Keratinocyte (primary cell): ENCODE measurements around the gene TMC2. TPM values are rescaled to one million over a fixed set of nuclear protein-coding genes. Genes with fewer than 3 reads are reported as not detected.

Source experiments
- DNase-seq: peaks from one replicate; pipeline ENCODE4 v3.0.0-alpha.2; 2011; ENCODE audit warnings: low read depth, missing footprints, low spot score
- FAIRE-seq: peaks from 2 replicates; lab custom pipeline; 2011; peaks lifted over from hg19 to GRCh38; lab: Jason Lieb, UNC
- H2AFZ ChIP-seq: 2 replicates; pipeline ENCODE4 v1.6.0; 2012; ENCODE audit warnings: low read length, control low read depth, inconsistent platforms; ENCODE audit not compliant: control insufficient read depth
- H3K27ac ChIP-seq: 2 replicates; pipeline ENCODE4 v1.5.1; 2011; ENCODE audit warnings: low read length; ENCODE audit not compliant: control insufficient read depth, insufficient read depth
- H3K27me3 ChIP-seq: 3 replicates; pipeline ENCODE4 v1.6.0; 2011; ENCODE audit warnings: low read length; ENCODE audit not compliant: control insufficient read depth, insufficient read depth; ENCODE audit errors: extremely low read depth
- H3K36me3 ChIP-seq, 2 experiments: 2 replicates in 1 of 2; 3 replicates in 1 of 2; pipeline ENCODE4 v1.5.1; 2011; ENCODE audit warnings: low read length in 2 of 2, mild to moderate bottlenecking in 1 of 2; ENCODE audit not compliant: control insufficient read depth in 2 of 2, insufficient read depth in 2 of 2; ENCODE audit errors: extremely low read depth in 1 of 2
- H3K4me1 ChIP-seq: 3 replicates; pipeline ENCODE4 v1.5.1; 2011; ENCODE audit warnings: low read length; ENCODE audit not compliant: control insufficient read depth, insufficient read depth; ENCODE audit errors: extremely low read depth
- H3K4me2 ChIP-seq: 3 replicates; pipeline ENCODE4 v1.6.0; 2011; ENCODE audit warnings: low read depth, low read length; ENCODE audit not compliant: control insufficient read depth, insufficient read depth; ENCODE audit errors: extremely low read depth
- H3K4me3 ChIP-seq, 3 experiments: fragments of 200-600 bp in 1 of 3; sonication (generic) in 1 of 3; 2 replicates in 2 of 3; 3 replicates in 1 of 3; pipeline ENCODE4 v1.5.1; 2011 to 2016; ENCODE audit warnings: low read length in 3 of 3, mild to moderate bottlenecking in 3 of 3, control low read depth in 2 of 3, inconsistent platforms in 1 of 3, low read depth in 1 of 3, mixed read lengths in 1 of 3, mixed run types in 1 of 3, moderate library complexity in 1 of 3; ENCODE audit not compliant: control insufficient read depth in 2 of 3, insufficient read depth in 2 of 3; ENCODE audit errors: extremely low read depth in 1 of 3
- H3K79me2 ChIP-seq: 2 replicates; pipeline ENCODE4 v1.6.0; 2012; ENCODE audit warnings: low read length; ENCODE audit not compliant: control insufficient read depth, insufficient read depth
- H3K9ac ChIP-seq: 3 replicates; pipeline ENCODE4 v1.6.0; 2011; ENCODE audit warnings: low read length; ENCODE audit not compliant: control insufficient read depth, insufficient read depth; ENCODE audit errors: extremely low read depth
- H3K9me1 ChIP-seq: 3 replicates; pipeline ENCODE4 v1.6.0; 2011; ENCODE audit warnings: low read length; ENCODE audit not compliant: control insufficient read depth, insufficient read depth; ENCODE audit errors: extremely low read depth
- H3K9me3 ChIP-seq: 2 replicates; pipeline ENCODE4 v1.5.1; 2012; ENCODE audit warnings: low read depth, low read length; ENCODE audit not compliant: control insufficient read depth
- H4K20me1 ChIP-seq: 3 replicates; pipeline ENCODE4 v1.6.0; 2011; ENCODE audit warnings: low read length; ENCODE audit not compliant: control insufficient read depth, insufficient read depth; ENCODE audit errors: extremely low read depth
- CTCF ChIP-seq, 3 experiments: IDR thresholded peaks in 1 of 3; conservative IDR thresholded peaks in 1 of 3; optimal IDR thresholded peaks in 1 of 3; 2 replicates in 2 of 3; 3 replicates in 1 of 3; pipeline versions ENCODE3 to v1.5.1; 2011; ENCODE audit warnings: low read length in 3 of 3, mild to moderate bottlenecking in 3 of 3, moderate library complexity in 2 of 3, control low read depth in 1 of 3, inconsistent platforms in 1 of 3; ENCODE audit not compliant: insufficient read depth in 2 of 3; ENCODE audit errors: extremely low read depth in 1 of 3
- EZH2 ChIP-seq: IDR thresholded peaks from one replicate; pipeline ENCODE4 v1.6.1; 2012; ENCODE audit warnings: inconsistent platforms, mild to moderate bottlenecking, low read length, moderate library complexity
- dilution Hi-C: fragments of 300-500 bp; cut with MboI; formaldehyde crosslinking; loops from one replicate; pipeline ENCODE4 v1.7.0; 2020; ENCODE audit warnings: low sequenced_read_pairs; ENCODE audit not compliant: extremely low pct_ligation_motif_present
- polyA plus RNA-seq, 5 experiments: library from polyadenylated mRNA; depleted of rRNA in 3 of 5; stranded (reverse) in 3 of 5; stranded (forward) in 1 of 5; unstranded in 1 of 5; fragments of >200 nt; gene quantifications; 1 replicate in 1 of 5; 2 replicates in 3 of 5; 3 replicates in 1 of 5; pipeline versions ENCODE4 v1.2.1 to v1.2.3, GENCODE V29; 2011 to 2012; ENCODE audit warnings: missing spikeins in 2 of 5, low read depth in 1 of 5, low replicate concordance in 1 of 5

TMC2 gene
- polyA plus RNA-seq, 1 donor (not counting 4 experiments of a cell fraction or from before 2014, with no cell fraction given): not detected

DNA sequence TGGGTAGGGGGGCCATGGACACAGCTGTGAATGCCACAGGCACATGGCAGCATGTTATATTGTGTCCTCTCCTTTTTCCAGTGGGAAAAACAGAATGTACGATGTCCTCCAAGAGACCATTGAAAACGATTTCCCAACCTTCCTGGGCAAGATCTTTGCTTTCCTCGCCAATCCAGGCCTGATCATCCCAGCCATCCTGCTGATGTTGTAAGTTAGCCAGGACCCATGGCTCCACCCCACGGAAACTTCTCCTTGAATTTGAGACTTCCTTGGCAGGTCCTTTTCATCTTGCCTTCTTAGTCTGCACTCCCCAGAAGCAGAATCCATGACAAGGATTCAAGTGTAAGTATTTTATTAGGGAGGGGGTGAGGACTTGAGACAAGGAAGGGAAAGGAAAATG, 87.8 kb downstream of the TMC2 start:
- peaks cover 11% of the 10 kb centered on the region for H3K9me3 ChIP-seq
- no peak overlapping the region for H3K4me2 ChIP-seq
- no peaks in the 10 kb centered on the region for H3K79me2 ChIP-seq
- H3K4me3 ChIP-seq: no peak overlapping the region
- dilution Hi-C loops: no loop called here
- no peak overlapping the region for H3K27ac ChIP-seq
- DNase-seq: no peak
- H3K27me3 ChIP-seq: peaks cover 3% of the 10 kb centered on the region
- no peaks in the 10 kb centered on the region for H4K20me1 ChIP-seq
- H3K4me1 ChIP-seq: peaks cover 6% of the 10 kb centered on the region
- no peaks in the 10 kb centered on the region for H3K9me1 ChIP-seq
- no peak overlapping the region for H2AFZ ChIP-seq
- no peak overlapping the region for H3K9ac ChIP-seq
- no peak for FAIRE-seq
- no peak for TF ChIP-seq CTCF (optimal IDR thresholded peaks at IDR 0.05 in 1 of 3, IDR thresholded peaks at IDR 0.05 in 1 of 3, conservative IDR thresholded peaks at IDR 0.05 in 1 of 3; ENCODE audit: extremely low read depth in 1 of 3, insufficient read depth in 2 of 3, low read length in 3 of 3)
- no peak for TF ChIP-seq EZH2
- H3K36me3 ChIP-seq: no peaks in the 10 kb centered on the region

DNA sequence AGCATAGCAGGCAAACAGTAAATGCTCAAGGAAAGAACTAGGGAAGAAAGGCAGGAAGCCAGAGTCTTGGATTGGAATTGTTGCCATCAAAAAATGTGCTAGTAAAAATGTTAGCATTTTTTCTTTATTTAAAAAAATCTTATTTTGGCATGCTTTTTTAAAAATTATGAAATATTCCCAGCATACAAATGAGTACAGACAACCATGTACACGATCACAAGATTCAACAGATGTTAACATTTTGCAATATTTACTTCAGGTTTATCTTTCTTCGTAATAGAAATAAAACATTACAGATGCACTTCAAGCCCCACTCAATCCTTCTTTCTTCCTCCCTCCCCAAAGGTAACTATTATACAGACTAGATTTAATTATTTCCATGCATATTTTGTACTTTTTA, 88.7 kb downstream of the TMC2 start:
- H3K9ac ChIP-seq: no peak overlapping the region
- no peak overlapping the region for H3K27ac ChIP-seq
- H3K4me2 ChIP-seq: no peak overlapping the region
- no peak for FAIRE-seq
- dilution Hi-C loops: no loop called here
- peaks cover 11% of the 10 kb centered on the region for H3K9me3 ChIP-seq
- H3K36me3 ChIP-seq: no peaks in the 10 kb centered on the region
- H4K20me1 ChIP-seq: no peaks in the 10 kb centered on the region
- no peak overlapping the region for H2AFZ ChIP-seq
- no peaks in the 10 kb centered on the region for H3K79me2 ChIP-seq
- H3K27me3 ChIP-seq: peaks cover 3% of the 10 kb centered on the region
- H3K4me1 ChIP-seq: peaks cover 6% of the 10 kb centered on the region
- no peak for DNase-seq
- H3K4me3 ChIP-seq: no peak overlapping the region
- no peaks in the 10 kb centered on the region for H3K9me1 ChIP-seq
- TF ChIP-seq EZH2 (no peak), CTCF (optimal IDR thresholded peaks at IDR 0.05 in 1 of 3, IDR thresholded peaks at IDR 0.05 in 1 of 3, conservative IDR thresholded peaks at IDR 0.05 in 1 of 3; ENCODE audit: extremely low read depth in 1 of 3, insufficient read depth in 2 of 3, low read length in 3 of 3) (no peak)
